Cerebellar nuclear complex (tissue), 1 donor: Measurements from ENCODE around the gene CTCFL.

Experiments used
- DNase-seq, 2 experiments: peaks; one replicate each; lab custom pipeline; 2025; lab: John Stamatoyannopoulos, UW

Gene CTCFL

GRCh38 chr20:57464642-57465211 lies 60.2 kb downstream of the CTCFL start:
- DNase-seq, result no peak

DNA sequence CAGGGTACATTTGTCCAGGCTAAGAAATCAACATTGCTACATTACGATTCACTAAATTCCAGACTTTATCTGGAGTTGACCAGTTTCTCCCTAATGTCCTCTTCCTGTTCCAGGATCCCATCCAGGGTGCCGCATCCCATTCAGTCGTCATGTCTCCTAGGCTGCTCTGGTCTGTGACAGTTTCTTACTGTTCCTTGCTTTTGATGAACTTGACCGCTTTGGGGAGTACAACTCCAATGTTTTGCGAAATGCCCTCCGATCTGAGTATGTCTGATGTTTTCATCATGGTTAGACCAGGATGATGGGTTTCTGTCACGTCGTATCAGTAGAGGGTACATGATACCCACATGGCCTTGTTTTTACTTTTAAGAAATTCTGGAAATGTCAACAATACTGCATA lies 62.2 kb downstream of the CTCFL start:
- DNase-seq, result no peak

GRCh38 chr20:57461726-57462125 lies 63.2 kb downstream of the CTCFL start:
- DNase-seq, result no peak

DNA sequence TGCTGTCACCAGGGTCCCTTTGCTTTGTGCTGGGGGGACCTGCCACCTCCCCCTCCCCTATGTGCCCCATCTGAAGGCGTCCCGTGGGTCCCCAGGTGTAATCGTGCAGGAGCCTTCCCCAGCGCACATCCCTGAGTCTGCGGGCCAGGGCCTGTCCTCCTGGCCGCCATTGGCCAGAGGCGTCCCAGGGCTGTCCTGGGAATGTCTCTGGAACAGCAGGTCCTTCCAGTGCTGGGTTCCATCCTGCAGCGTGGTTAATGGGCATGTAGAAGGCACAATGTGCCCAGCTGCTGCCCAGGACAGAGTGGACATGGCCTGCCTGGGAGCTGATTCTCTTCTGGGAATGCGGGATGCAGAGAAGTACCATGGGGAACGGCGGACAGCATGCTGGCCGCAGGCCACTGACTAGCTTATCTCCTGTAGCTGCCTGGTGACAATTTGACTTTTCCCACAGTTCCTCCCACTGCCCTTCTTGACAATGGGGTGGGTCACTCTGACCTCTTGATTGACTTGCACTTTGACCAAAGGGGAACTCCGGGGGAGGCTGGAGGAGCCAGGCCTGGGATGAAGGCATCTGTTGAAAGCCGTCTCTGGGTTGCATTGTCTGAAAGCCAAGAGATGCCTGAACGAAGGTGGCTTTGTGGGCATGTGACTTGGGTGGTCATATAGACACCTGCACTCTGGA lies 64.0 kb downstream of the CTCFL start:
- no peak for DNase-seq

GRCh38 chr20:57459897-57460296 lies 65.0 kb downstream of the CTCFL start:
- no peak for DNase-seq

GRCh38 chr20:57459278-57459677 lies 65.7 kb downstream of the CTCFL start:
- DNase-seq, result no peak

GRCh38 chr20:57458400-57459160 lies 66.4 kb downstream of the CTCFL start:
- no peak for DNase-seq

- no peak for DNase-seq
Measured at GRCh38 chr20:57457243-57458095, 67.5 kb downstream of the CTCFL start.

- no peak for DNase-seq
Measured at GRCh38 chr20:57456116-57456515, 68.8 kb downstream of the CTCFL start.

DNA sequence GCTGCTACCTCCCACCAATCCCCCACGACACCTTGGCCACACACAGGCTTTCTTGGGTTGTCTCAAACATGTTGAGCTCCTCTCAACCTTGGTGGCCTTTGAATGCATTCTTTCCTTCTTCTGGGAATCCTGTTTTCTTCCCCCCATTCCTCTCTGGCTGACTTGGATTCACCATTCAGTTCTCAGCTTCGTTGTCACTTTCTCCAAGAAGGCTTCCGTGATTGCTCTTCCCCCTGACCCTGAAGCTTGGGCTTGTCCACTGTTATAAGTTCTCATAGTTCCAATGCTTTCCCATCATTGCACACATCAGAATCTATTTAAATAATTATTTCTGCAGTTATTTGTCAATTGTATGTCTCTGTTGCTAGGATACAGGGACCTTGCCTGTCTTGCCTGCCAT lies 69.6 kb downstream of the CTCFL start:
- DNase-seq, result no peak

- no peak for DNase-seq
Measured at GRCh38 chr20:57451795-57452661, 72.9 kb downstream of the CTCFL start.

DNA sequence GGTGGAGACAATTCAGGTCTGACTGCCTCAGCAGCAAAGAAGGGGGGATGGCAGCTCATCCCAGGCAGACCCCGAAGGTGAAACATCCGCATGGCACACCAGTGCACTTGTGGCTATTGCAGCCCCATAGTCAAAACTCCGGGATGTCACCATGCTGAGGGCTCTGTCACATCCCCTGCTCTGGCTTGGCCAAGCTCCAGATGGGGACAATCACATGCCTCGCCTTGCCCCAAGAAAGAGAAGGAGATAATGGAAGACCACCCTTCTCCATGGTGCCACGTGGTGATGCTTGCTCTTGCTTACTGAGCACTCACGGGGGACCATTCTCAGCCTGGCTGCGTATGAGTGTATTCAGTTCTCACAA lies 73.5 kb downstream of the CTCFL start:
- no peak for DNase-seq

DNA sequence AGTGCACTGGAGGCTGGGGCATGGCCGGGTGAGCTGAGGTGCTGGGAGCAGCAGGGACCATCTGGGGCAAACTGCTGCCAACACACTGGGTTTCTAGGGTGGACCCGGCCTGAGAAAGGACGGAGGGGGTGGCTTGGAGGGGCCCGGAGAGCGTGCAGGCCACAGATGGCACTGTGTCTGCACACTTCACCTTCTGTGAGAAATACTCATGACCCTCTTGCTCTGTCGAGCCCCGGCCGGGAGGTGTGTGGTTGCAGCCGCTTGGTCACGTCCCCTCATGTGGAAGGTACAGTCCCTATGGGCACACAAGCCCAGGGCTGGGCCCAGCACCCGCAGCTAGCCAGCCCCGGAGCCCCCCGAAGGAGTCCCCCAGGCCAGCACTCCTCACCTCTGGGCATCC lies 74.0 kb downstream of the CTCFL start:
- DNase-seq, result no peak

DNA sequence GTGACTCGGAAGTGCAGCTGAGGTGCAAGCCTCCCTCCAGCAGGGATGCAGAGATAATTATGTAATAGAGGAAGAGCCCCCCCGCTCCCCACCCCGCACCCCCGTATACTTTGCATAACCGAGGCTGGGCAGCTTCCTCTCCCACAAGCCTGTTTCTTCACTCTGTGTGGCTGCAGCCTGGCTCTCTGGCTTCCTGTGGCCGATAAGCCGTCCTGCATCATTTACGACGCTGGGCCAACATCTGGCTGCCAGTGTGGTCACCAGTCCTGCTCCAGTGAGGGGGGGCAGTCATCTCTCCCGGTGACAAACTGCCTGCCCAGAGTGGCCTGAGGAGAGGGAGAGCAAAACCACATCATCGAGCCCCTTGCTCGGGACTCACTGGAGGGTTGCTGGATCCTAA lies 74.5 kb downstream of the CTCFL start:
- no peak for DNase-seq

DNA sequence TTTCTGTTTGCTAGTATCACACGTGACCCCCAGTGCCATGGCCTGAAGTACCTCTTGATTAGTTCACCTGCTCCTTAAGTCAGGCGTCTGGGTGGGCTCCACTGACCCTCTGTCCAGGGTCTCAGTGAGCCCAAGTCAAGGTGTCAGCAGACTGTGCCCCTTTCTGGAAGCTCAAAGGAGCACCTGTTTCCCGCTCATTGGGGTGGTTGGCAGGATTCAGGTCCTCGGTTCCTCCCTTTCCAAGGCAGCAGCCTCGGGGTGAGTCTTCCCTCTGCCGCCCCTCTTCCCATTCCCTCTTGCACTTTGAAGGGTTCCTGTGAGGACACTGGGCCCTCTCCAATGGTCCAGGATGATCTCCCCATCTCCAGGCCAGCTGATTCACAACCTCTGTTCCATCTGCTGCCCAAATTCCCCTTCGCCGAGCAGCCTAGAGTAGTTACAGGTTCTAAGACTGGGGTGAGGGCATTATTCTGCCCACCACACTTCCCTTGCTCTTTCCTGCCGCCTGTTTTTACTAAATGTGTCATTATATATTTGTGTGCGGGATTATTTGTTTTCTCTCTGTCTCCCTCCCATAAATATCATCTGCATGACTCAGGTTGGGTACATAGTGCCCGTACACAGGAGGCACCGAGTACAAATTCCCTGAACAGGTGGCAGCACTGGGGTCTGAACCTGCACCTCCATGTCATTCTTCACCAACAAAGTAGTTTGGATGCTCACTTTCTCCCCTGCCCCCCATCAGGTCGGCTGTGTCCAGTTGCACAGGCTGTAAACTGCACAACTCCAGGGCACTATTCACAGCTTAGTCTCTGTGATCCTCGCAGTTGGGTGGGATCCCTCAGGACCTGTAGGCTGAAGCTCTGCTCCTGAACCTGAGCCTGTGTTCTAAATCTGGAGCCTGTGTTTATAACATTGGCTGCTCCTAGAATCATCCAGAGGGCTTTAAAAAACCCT lies 75.3 kb downstream of the CTCFL start:
- DNase-seq, result no peak

GRCh38 chr20:57448764-57449354 lies 76.1 kb downstream of the CTCFL start:
- DNase-seq, result no peak
